Measurements from ENCODE around the gene HIVEP3.

Gene HIVEP3

GRCh38 chr1:41827991-41828570, 90.6 kb downstream of the HIVEP3 start:
- no peak overlapping the region for H3K4me3 ChIP-seq (ENCODE audit: low read depth, low read length)
- no peak for TF ChIP-seq CTCF (IDR thresholded peaks at IDR 0.05; ENCODE audit: low read depth, low read length)

GRCh38 chr1:41823471-41823870, 95.3 kb downstream of the HIVEP3 start:
- TF ChIP-seq CTCF (IDR thresholded peaks at IDR 0.05; ENCODE audit: low read depth, low read length): no peak
- H3K4me3 ChIP-seq (ENCODE audit: low read depth, low read length): no peak overlapping the region

GRCh38 chr1:41822866-41823265, 95.9 kb downstream of the HIVEP3 start:
- no peak overlapping the region for H3K4me3 ChIP-seq (ENCODE audit: low read depth, low read length)
- no peak for TF ChIP-seq CTCF (IDR thresholded peaks at IDR 0.05; ENCODE audit: low read depth, low read length)

GRCh38 chr1:41819843-41820242, 98.9 kb downstream of the HIVEP3 start:
- H3K4me3 ChIP-seq (ENCODE audit: low read depth, low read length): no peak overlapping the region
- TF ChIP-seq CTCF (IDR thresholded peaks at IDR 0.05; ENCODE audit: low read depth, low read length): no peak

- no peak for TF ChIP-seq CTCF (IDR thresholded peaks at IDR 0.05; ENCODE audit: low read depth, low read length)
- no peak overlapping the region for H3K4me3 ChIP-seq (ENCODE audit: low read depth, low read length)
These were observed 99.7 kb downstream of the HIVEP3 start for GRCh38 chr1:41819069-41819468.

- TF ChIP-seq CTCF (IDR thresholded peaks at IDR 0.05; ENCODE audit: low read depth, low read length): no peak
- H3K4me3 ChIP-seq (ENCODE audit: low read depth, low read length): no peak overlapping the region
These were observed 102.7 kb downstream of the HIVEP3 start for GRCh38 chr1:41816061-41816460.

GRCh38 chr1:41813755-41814745, 104.7 kb downstream of the HIVEP3 start:
- no peak for TF ChIP-seq CTCF (IDR thresholded peaks at IDR 0.05; ENCODE audit: low read depth, low read length)
- no peak overlapping the region for H3K4me3 ChIP-seq (ENCODE audit: low read depth, low read length)

Measured in WI38 (cell line).